GM21717 (cell line): ENCODE data around the gene SSU72.
"Not testable (repeated sequence)": the region's sequence is repeated elsewhere in the genome, so short reads cannot be mapped to it uniquely, and the experiment has no call there.

Source experiments
- ATAC-seq: cut with Tn5 transposase; IDR thresholded peaks from one replicate; pipeline ENCODE4 v1.9.1; 2021; ENCODE audit warnings: mild to moderate bottlenecking, moderate library complexity; ENCODE audit not compliant: unreplicated experiment

SSU72 gene

DNA sequence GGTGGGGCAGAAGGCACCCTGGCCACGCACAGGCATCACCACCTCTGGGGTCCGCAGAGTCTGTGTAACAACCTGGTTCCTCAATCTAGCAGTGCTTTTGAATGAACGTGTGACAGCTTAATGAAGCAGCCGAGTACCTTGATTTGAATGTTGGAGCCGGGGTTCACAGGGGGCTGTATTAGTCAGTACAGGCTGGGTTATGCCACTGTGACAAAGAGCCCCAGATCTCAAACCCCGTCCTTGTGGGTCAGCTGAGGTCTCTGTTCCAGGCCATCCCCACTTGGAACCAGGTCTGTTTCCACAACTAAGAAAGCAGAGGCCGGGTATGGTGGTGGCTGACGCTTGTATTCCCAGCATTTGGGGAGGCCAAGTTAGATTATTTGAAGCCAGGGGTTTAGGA is 44.7 kb downstream of the SSU72 start:
- ATAC-seq, result no peak

DNA sequence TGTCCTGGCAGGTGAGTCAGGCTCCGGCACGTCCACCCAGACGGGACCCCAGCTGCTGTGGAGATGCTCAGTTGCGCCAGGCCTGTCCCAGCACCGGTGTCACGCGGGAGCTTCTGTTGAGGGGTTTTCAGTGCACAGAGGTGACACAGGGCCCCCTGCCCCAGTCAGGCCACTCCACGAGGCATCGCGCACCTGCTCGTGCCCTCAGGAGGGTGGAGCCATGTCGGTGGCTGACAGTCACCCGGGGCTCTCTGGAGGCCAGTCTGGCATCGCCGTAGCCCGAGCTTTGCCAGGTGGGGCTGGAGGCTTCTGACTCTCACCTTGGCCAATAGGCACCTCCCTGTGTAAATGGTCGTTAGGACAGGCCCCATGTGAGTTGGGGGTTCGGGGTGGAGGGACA is 45.3 kb downstream of the SSU72 start:
- no peak for ATAC-seq

DNA sequence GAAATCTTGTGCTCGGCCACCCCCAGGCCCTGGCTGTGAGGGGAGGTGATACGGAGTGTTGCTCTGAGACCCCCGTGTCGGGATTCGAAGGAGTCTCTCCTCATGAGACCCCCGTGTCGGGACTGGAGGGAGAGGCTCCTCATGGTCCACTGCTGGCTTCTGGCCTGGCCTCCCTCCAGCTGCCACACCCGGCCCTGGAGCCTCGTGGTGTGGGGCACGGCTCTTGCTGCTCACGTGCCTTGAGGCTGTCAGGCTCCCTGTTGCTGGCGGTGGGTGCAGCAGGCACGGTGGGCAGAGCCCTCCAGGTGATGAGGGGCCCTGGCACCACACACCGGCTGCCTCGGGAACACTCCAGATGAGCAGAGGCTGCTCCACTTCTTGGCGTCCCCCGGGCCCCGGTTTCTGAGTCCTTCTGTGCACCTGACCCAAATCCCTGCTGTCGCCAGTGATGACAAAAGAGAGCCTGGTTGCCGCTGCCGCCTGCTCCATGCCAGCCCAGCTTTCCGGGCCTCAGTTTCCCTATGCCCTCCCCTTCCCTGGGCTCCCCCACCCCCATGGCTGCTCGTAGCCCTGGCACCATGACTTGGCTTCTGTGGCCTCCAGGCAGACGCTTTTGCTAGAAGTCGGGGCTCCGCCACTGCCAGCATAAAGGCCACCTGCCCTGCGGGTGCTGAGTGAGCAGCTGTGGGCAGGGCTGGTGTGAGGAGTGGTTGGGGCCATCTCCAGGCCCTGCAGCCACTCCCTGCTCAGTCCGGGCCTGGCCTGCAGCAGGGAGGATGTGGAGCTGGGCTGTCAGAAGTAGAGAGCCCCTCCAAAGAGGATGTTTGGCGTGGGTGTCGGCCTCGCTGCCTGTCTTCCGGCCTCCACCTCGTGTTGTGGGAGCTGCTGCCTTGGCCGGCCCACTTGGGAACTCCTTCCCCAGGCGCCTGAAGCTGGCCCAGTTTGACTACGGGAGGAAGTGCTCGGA is 46.1 kb downstream of the SSU72 start:
- ATAC-seq, result no peak

DNA sequence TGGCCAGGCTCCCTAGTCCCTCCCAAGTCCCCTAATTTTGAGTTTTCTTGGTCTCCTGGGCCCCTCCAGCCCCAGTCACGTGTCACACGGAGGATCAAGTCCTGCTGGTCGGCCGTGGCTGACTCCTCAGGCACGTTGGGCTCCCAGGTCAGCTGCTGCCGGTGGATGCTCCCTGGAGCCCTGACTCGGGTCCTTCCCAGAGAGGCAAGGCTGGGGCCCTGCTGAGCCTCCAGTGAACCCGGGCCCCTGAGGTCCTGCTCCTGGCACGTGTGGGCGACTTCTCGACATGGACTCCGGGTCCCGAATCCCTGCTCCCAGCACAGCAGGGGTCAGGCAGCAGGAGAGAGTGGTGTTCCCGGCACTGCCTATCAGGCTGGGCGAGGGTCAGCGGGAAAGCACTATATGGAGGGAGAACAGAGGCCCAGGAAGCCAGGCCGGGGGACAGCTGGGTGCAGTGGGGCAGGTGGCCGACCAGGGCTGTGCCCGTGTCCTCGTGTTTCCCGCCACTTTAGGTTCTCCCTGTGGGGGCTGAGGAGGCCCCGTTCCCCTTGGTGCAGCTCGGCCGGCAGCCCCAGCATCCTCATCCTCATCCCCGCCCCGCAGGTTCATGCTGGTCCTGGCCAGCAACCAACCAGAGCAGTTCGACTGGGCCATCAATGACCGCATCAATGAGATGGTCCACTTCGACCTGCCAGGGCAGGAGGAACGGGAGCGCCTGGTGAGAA is 47.4 kb downstream of the SSU72 start:
- ATAC-seq, result no peak

DNA sequence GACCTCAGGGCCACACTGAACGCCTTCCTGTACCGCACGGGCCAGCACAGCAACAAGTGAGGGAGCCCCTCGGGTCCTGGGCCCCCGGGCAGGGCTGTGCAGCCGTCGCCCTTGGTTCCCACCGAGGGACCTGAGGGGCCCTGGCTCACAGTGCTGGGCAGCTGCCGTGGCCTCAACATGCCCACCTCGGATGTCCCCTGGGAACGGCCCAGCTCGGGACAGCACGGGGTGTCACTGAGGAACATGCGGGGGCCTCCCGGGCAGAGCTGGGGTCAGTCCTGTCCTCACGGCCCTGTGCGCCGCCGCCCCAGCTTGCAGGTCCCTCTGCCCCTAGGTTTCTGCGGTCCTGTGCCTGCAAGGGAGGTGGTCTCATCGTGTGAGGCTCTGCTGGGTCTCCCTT is 48.2 kb downstream of the SSU72 start:
- not testable (repeated sequence) for ATAC-seq

DNA sequence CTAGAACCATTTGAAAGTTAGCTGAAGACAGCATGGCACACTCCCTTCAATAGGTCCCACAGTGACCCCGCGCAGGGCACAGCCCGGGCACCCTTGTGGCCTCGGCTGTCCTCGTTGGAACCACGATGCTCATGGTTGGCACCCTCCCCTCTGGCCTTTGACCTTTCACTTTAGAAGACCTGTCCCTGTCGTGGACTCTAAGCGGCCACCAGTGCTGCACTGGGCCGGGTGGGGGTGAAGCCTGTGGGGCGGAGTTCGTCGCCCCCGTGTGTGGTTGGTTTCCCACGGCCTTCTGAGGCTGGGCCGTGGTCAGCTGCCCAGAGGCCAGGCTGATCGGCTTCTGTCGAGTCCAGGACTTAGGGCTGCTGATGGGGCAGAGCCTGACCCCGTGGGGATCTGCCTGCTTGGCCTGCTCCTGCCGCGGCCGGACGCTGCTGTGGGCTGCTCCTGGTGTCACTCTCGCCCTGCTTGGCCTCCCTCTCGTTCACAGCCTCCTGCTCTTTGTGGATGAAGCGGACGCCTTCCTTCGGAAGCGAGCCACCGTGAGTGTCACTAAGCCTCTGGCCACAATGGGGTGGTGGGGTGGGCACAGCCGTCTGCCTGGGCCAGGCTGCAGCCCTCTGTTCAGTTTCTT is 49.8 kb downstream of the SSU72 start:
- ATAC-seq, result not testable (repeated sequence)

DNA sequence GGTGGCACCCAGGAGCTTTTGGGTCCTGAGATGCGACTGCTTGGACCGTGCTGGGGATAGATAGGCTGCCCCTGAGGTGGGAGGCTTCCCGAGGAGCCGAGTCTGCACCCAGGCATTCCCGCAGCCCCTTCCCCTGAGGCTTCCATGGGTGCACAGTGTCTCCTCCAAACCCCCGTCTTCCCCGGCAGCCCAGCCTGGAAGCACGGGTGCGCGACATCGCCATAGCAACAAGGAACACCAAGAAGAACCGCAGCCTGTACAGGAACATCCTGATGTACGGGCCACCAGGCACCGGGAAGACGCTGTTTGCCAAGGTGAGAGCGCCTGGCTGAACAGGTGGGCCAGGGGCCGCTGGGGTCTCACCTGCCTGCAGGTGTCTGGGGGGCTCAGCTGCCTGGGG is 51.0 kb downstream of the SSU72 start:
- ATAC-seq, result not testable (repeated sequence)

DNA sequence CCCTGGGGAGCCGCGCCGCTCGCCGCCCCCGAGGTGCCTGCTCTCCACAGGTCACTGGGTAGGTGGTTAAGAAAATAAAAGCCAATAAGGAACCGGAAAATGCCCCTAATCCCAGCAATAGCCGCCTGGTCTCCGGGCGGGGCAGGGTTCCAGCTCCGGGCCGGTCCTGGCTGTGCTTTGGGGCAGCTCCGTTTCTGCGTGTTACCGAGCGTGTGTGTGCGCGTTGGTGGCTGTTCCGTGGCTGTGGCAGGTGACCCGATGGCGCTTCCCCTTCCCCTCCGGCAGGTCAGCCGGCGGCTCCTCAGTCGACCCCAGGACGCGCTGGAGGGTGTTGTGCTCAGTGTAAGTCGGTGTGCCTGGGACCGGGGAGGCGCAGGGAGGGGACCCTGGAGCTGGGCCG is 51.4 kb downstream of the SSU72 start:
- ATAC-seq, result not testable (repeated sequence)

DNA sequence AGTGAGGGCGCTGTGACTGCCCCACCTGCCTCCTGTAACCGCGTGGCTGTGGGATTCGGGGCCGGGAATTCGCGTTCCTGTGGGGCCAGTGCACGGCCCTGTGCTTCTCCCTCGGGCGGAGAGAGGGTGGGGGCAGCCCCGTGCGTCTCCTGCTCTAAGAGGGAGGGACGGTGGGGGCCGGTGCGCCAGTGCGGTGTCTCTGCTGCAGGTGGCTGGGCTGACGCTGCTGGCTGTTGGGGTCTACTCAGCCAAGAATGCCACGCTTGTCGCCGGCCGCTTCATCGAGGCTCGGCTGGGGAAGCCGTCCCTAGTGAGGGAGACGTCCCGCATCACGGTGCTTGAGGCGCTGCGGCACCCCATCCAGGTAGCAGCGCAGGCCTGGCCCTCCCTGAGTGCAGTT is 52.1 kb downstream of the SSU72 start:
- ATAC-seq, result not testable (repeated sequence)

DNA sequence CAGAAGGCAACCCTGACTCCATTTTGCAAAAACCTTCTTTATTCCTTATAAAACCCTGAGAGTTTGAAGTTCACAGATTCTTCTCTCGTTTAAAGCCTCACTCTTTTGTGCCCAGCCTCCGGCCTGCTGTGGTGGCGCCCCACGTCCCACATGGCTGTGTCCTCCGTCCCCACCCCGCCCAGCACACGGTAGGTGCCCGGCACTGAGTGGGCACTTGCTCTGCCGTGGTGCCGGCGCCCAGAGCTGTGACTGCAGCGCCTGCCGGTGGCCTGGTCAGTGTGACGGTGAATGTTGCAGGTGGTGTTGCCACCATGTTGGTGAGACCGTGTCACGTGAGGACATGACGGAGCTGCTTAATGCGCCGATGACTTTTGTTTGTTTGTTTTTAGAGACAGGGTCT is 53.3 kb downstream of the SSU72 start:
- ATAC-seq, result no peak

DNA sequence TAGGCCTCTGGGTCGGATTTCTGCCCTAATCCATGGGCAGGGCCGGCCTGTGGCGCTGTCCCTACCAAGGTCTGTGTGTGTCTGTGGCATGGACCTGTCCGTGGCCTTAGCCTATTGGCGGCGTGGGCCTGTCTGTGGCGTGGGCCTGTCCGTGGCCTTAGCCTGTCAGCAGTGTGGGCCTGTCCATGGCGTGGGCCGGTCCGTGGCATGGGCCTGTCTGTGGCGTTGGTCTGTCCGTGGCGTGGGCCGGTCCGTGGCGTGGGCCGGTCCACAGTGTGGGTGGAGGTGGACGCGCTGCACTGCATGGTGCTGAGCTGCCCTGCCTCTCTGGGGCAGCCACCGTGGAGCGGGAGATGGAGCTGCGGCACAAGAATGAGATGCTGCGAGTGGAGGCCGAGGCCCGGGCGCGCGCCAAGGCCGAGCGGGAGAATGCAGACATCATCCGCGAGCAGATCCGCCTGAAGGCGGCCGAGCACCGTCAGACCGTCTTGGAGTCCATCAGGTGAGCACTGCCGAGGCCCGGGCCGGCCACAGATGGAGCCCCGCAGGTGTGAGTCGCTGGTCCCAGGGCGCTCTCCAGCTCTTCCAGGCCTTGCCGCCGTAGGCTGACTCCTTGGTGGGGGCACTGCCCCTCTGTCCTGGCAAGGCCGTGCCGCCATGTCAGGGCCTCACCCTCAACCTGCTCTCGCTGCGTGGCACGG is 54.7 kb downstream of the SSU72 start:
- ATAC-seq, result not testable (repeated sequence)

DNA sequence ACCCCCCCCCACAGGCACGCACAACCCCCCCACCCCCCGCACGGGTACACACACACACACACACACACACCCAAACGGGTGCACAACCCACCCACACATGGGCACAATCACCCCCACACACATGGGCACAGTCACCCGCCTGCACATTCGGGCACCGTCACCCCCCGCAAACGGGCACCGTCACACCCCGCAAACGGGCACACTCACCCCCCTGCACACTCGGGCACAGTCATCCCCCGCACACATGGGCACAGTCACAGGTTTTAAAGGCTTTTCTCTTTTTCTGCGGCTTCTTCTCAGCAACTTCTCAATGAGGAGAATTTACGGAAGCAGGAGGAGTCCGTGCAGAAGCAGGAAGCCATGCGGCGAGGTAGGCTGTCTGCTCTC is 56.0 kb downstream of the SSU72 start:
- ATAC-seq, result not testable (repeated sequence)

DNA sequence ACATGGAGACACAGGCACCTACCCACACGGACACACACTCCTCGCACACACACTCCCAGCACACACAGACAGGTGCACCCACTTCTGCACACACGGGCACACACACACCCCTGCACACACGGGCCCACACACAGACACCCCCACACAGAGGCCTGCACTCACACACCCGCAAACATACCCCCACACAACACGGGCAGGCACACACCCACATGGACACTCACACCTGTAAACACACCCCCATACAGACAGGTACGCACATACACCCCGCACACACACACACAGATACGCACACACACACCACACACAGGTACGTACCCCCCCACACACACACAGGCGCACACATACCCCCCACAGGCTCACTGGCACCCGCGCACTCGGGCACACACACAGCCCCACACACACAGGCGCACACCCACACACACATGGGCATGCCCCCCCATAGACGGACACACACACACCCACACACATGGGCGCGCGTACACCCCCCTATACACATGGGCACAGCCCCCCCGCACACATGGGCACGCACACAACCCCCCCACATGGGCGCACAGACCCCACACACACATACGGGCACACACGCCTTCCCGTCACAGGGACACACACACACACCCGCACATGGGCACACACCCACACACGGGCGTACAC is 56.6 kb downstream of the SSU72 start:
- no peak for ATAC-seq

DNA sequence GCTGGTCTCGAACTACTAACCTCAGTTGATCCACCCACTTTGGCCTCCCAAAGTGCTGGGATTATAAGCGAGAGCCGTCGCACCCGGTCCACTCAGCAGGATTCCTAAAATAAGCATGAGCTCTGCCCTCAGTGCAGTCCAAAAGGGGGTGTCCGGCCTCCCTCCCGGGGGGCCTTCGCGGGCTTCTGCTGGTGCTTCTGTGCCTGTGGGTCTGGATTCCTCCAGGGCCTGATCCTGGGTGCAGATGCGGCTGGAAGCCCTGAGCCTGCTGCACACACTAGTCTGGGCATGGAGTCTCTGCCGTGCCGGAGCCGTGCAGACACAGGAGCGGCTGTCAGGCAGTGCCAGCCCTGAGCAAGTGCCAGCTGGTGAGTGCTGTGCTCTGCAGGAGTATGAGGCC is 57.7 kb downstream of the SSU72 start:
- ATAC-seq, result not testable (repeated sequence)

DNA sequence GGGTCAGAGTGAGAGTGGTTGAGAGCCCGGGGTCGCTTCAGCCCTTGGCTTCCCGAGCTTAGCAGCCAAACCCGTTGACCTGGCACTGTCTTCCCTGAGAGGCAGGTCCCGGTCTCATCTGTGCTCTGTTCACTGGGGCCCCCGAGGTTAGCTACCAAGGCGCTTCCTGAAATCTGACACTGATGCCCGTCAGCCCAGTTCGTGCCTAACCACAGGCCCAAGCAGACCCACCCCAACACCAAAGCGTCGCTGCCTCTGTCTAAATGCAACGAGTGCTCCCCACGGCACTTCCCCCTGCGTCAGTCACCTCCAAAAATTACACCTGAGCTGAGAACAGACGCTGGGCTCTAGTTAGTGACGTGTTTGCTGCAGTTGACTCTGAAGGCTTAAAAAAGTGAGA is 60.3 kb downstream of the SSU72 start:
- not testable (repeated sequence) for ATAC-seq

DNA sequence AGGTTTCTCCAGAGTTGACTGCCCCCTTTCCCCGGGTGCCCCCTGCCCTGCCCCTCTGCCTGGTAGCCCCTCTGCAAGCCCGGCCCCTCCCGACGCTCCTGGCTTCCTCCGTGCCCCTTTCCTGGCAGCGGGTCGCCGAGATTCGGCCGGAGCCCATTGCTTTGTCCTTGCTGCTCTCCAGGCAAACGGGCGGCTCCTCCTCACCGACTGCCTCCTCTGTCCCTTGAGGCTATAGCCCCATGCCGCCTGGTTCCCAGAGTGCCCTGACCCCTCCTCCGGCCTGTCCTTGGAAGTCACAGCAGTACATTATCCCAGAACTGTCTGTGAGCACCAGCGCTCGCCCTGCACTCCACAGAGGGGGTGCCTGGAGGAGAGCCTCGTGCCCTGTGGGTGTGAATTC is 61.0 kb downstream of the SSU72 start:
- ATAC-seq, result not testable (repeated sequence)

DNA sequence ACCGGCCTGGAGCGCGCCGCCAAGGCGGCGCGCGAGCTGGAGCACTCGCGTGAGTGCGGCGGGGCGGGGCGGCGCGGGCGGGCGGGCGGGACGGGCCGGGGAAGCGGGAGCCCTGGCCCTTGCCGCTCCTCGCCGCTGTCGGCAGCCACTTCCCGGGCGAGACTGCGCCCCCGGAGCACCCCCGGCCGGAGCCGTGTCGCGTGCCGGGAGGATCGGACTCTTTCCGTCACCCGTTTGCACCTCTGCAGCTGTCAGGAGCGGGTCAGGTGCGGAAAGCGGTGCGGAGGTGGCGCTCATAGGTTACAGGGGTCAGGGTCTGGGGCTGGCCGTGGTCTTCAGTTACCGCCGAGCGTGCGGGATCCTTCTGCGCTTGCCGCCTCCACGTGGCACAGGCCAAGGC is 62.2 kb downstream of the SSU72 start:
- not testable (repeated sequence) for ATAC-seq

DNA sequence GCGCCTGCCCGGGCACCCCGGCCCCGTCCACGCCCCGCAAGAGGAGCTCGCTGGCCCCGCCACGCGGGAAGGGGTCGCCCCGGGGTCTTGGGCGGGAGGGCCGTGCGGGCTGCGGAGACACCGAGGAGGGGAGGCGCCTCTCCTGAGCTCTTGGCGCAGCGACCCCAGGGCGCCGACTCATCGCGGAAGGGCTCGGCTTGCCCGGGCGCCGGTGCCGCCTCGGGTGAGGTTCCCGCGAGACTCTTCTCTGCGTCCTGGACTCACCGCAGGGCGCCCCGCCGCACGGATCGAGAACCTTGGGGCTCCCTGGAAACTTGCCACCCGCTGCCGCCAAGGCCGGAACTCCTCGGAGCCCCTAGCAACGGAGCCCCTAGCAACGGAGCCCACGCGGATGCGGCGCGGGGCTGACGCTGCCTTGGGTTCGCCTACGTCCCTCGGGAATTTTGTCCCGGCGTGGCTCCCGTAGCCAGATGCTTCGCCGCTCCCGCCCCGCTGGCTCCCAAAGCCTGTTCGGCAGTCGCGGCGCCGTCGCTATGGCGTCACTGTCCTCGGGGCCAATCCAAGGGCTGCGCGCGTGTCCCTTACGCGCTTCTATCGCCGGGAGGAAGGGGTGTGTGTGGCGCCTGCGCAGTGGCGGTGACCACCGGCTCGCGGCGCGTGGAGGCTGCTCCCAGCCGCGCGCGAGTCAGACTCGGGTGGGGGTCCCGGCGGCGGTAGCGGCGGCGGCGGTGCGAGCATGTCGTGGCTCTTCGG is 63.0 kb downstream of the SSU72 start, which contains the start of gene ATAD3A:
ATAD3A (plus strand) TSS at position 630 of the 753 bp plus-strand sequence; CDS start at position 737, 107 bp downstream.
- ATAC-seq, result peak; percentile 68

DNA sequence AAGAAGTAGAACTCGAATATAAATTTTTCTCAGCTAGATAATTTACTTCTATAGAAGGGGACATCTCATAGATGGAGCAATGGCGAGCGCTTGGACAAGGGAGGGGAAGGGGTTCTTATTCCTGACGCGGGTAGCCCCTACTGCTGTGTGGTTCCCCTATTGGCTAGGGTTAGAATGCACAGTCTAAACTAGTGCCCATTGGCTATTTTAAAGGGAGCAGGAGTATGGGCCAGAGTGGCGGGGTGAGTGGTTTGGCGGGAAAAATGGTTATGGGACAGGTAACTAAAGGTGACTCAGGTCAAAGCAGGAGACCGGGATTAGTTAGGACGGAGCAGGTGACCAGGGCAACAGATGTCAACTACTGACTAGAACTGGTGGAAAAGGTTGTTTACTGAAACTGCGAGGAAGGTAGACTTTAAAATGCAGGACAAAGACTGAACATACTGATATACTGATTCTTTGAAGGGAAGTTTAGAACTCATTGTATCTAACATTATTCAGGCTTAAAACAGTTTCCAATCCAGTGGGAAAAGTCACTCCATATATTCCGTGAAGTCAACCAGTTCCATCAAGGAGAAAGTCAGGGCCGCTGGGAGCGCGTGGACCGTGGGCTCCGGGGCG is 63.6 kb downstream of the SSU72 start:
- no peak for ATAC-seq
